ENCODE results near the gene NFU1. TPM values are rescaled to one million over a fixed set of nuclear protein-coding genes. Genes with fewer than 3 reads are reported as not detected.

NFU1 gene
- total and polyA plus RNA-seq, 2 of the 13 experiments (the other 11 are each of a cell fraction or from before 2014, with no cell fraction given) = 39.1 to 84.0 TPM

GRCh38 chr2:69386789-69387734, 50.2 kb downstream of the NFU1 start, which contains the start of gene GFPT1 (continued):
- TF ChIP-seq PRMT3 (CRISPR knock-in tag; IDR thresholded peaks at IDR 0.05; ENCODE audit: borderline replicate concordance, low read depth) = no peak
- TF ChIP-seq CBX1 (IDR thresholded peaks at IDR 0.05; ENCODE audit: low read depth) = no peak
- no peak for TF ChIP-seq ZFP62 (CRISPR knock-in tag; IDR thresholded peaks at IDR 0.05)
- no peak for TF ChIP-seq MTF1 (CRISPR knock-in tag; IDR thresholded peaks at IDR 0.05)
- peak; percentile 86; the same call in 1 of the 2 replicates for TF ChIP-seq GABPB1 (CRISPR knock-in tag; IDR thresholded peaks at IDR 0.05)
- no peak; the same call in 1 of the 2 replicates for TF ChIP-seq ZFP36L1 (CRISPR knock-in tag; IDR thresholded peaks at IDR 0.05)
- TF ChIP-seq ZNF432 (CRISPR knock-in tag; IDR thresholded peaks at IDR 0.05; ENCODE audit: borderline replicate concordance) = no peak
- peak; percentile 77 for TF ChIP-seq MED13 (CRISPR knock-in tag; IDR thresholded peaks at IDR 0.05)
- no peak for TF ChIP-seq PLSCR1 (CRISPR knock-in tag; IDR thresholded peaks at IDR 0.05; ENCODE audit: borderline replicate concordance)
- peak; percentile 89 for TF ChIP-seq ZBTB38 (CRISPR knock-in tag; IDR thresholded peaks at IDR 0.05)
- TF ChIP-seq IKZF1 (IDR thresholded peaks at IDR 0.05) = no peak
- TF ChIP-seq BCL3 (CRISPR knock-in tag; IDR thresholded peaks at IDR 0.05) = peak; percentile 96
- TF ChIP-seq ZNF670 (CRISPR knock-in tag; IDR thresholded peaks at IDR 0.05; ENCODE audit: borderline replicate concordance) = peak; percentile 93; the same call in 1 of the 2 replicates
- TF ChIP-seq ZHX2 (IDR thresholded peaks at IDR 0.05; ENCODE audit: low read depth) = peak; percentile 45; the same call in 1 of the 2 replicates
- peak; percentile 62; the same call in 1 of the 2 replicates for TF ChIP-seq ZHX2 (CRISPR knock-in tag; IDR thresholded peaks at IDR 0.05; ENCODE audit: borderline replicate concordance)
- peak; percentile 96 for TF ChIP-seq ZNF891 (CRISPR knock-in tag; IDR thresholded peaks at IDR 0.05)
- TF ChIP-seq U2AF1 (optimal IDR thresholded peaks at IDR 0.05; ENCODE audit: low read depth, low read length) = peak; percentile 72
- no peak; the same call in 1 of the 2 replicates for TF ChIP-seq CEBPG (CRISPR knock-in tag; IDR thresholded peaks at IDR 0.05)

All from HepG2 (cell line).